Activated CD4-positive, alpha-beta T cell treated with anti-CD3 and anti-CD28 coated beads, Interleukin-2, amount 10 ng/mL, durations not matched to agents 7 days and 5 days (primary cell): ENCODE measurements around the gene LDB2. TPM values are rescaled to one million over a fixed set of nuclear protein-coding genes. Genes with fewer than 3 reads are reported as not detected.

ENCODE experiments used
- CTCF ChIA-PET: fragments of 350-600 bp; sonication (Branson Sonifier 250); formaldehyde crosslinking; loops from one replicate; lab custom pipeline; 2021; ENCODE audit warnings: antibody characterized with exemption; lab: Charles Lee
- POLR2A ChIA-PET: fragments of 350-600 bp; sonication (Branson Sonifier 250); formaldehyde crosslinking; loops from one replicate; lab custom pipeline; 2021; ENCODE audit warnings: antibody characterized with exemption; lab: Charles Lee
- DNase-seq: peaks from one replicate; pipeline ENCODE4 v3.0.0-alpha.2; 2020
- H3K27ac Mint-ChIP-seq: one replicate; pipeline ENCODE4 v1.8.0; 2021; ENCODE audit warnings: mild to moderate bottlenecking, moderate library complexity, mixed read lengths
- H3K27me3 Mint-ChIP-seq: one replicate; pipeline ENCODE4 v1.8.0; 2021; ENCODE audit warnings: mixed read lengths
- H3K36me3 Mint-ChIP-seq: one replicate; pipeline ENCODE4 v1.8.0; 2021; ENCODE audit warnings: low read depth, mixed read lengths
- H3K4me1 Mint-ChIP-seq: one replicate; pipeline ENCODE4 v1.8.0; 2021; ENCODE audit warnings: mixed read lengths
- H3K4me3 Mint-ChIP-seq: one replicate; pipeline ENCODE4 v1.8.0; 2021; ENCODE audit warnings: mild to moderate bottlenecking, moderate library complexity, mixed read lengths
- H3K9me3 Mint-ChIP-seq: one replicate; pipeline ENCODE4 v1.8.0; 2021; ENCODE audit warnings: mixed read lengths
- total RNA-seq, 2 experiments: library from RNA; stranded (reverse); gene quantifications; one replicate each; pipeline ENCODE4 v1.2.3, GENCODE V29; 2021

The LDB2 gene
- total RNA-seq, 2 experiments from 2014 or later = not detected

GRCh38 chr4:16516796-16517439 lies 381.5 kb downstream of the LDB2 start:
- no peak overlapping the region for H3K4me3 Mint-ChIP-seq
- POLR2A ChIA-PET = no interaction called here
- no peaks in the 10 kb centered on the region for H3K4me1 Mint-ChIP-seq
- H3K27me3 Mint-ChIP-seq = no peaks in the 10 kb centered on the region
- CTCF ChIA-PET = no interaction called here
- H3K36me3 Mint-ChIP-seq = no peaks in the 10 kb centered on the region
- no peak for DNase-seq
- H3K27ac Mint-ChIP-seq = no peak overlapping the region
- H3K9me3 Mint-ChIP-seq = no peaks in the 10 kb centered on the region

- Mint-ChIP-seq H3K4me3 (no peak overlapping the region), H3K27me3 (no peaks in the 10 kb centered on the region), H3K4me1 (no peaks in the 10 kb centered on the region), H3K27ac (no peak overlapping the region), H3K36me3 (no peaks in the 10 kb centered on the region), H3K9me3 (no peaks in the 10 kb centered on the region)
- DNase-seq = no peak
- POLR2A ChIA-PET = no interaction called here
- CTCF ChIA-PET = no interaction called here
Measured at GRCh38 chr4:16513876-16514275, 384.6 kb downstream of the LDB2 start.

GRCh38 chr4:16508968-16509367 lies 389.5 kb downstream of the LDB2 start:
- no peaks in the 10 kb centered on the region for H3K36me3 Mint-ChIP-seq
- H3K4me3 Mint-ChIP-seq = no peak overlapping the region
- no peak overlapping the region for H3K27ac Mint-ChIP-seq
- CTCF ChIA-PET = no interaction called here
- peaks cover 3% of the 10 kb centered on the region for H3K9me3 Mint-ChIP-seq
- no peaks in the 10 kb centered on the region for H3K4me1 Mint-ChIP-seq
- H3K27me3 Mint-ChIP-seq = no peaks in the 10 kb centered on the region
- no peak for DNase-seq
- POLR2A ChIA-PET = no interaction called here

- no peaks in the 10 kb centered on the region for H3K4me1 Mint-ChIP-seq
- H3K27me3 Mint-ChIP-seq = no peaks in the 10 kb centered on the region
- ChIA-PET CTCF (no interaction called here), POLR2A (no interaction called here)
- H3K36me3 Mint-ChIP-seq = no peaks in the 10 kb centered on the region
- no peak overlapping the region for H3K27ac Mint-ChIP-seq
- no peak for DNase-seq
- no peak overlapping the region for H3K4me3 Mint-ChIP-seq
- peaks cover 3% of the 10 kb centered on the region for H3K9me3 Mint-ChIP-seq
Measured at GRCh38 chr4:16505726-16506125, 392.7 kb downstream of the LDB2 start.

- Mint-ChIP-seq H3K27ac (no peak overlapping the region), H3K4me1 (no peaks in the 10 kb centered on the region), H3K36me3 (no peaks in the 10 kb centered on the region), H3K9me3 (peaks cover 3% of the 10 kb centered on the region), H3K4me3 (no peak overlapping the region), H3K27me3 (no peaks in the 10 kb centered on the region)
- no peak for DNase-seq
- ChIA-PET CTCF (no interaction called here), POLR2A (no interaction called here)
Measured at GRCh38 chr4:16505267-16505666, 393.2 kb downstream of the LDB2 start.

DNA sequence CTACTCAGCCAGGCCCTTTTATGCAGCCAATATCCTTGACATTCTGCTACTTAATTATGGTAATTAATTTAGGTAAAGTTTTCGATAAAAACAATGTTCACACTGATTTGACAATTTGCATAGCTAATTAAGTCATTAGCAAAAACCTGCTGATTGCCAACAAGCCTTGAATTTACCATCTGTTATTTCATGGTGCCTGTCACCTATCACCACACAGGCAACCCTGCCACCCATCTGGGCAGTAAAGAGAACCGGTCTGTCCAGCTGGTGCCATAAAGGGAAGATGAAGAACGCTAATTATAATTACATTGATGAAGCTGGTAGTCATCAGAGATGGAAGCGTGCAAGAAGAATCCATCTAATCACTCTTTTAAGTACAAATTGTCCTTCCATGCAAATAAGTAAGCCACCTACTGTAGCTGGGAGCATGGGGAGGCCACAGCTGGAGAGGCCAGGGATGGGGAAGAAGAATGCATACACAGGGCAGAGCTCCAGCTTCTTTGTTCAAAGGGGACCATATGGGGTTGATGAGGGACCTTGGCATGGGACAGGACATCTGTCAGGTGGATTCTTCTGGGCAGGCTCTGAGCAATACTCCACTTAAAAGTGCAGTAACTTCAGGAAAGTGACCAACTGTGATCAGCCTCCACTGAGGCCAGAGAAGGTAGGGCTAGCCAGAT lies 394.9 kb downstream of the LDB2 start:
- no peak overlapping the region for H3K27ac Mint-ChIP-seq
- H3K9me3 Mint-ChIP-seq = peaks cover 2% of the 10 kb centered on the region
- H3K4me1 Mint-ChIP-seq = no peaks in the 10 kb centered on the region
- CTCF ChIA-PET = no interaction called here
- POLR2A ChIA-PET = no interaction called here
- no peak for DNase-seq
- no peaks in the 10 kb centered on the region for H3K27me3 Mint-ChIP-seq
- no peaks in the 10 kb centered on the region for H3K36me3 Mint-ChIP-seq
- no peak overlapping the region for H3K4me3 Mint-ChIP-seq

- ChIA-PET CTCF (no interaction called here), POLR2A (no interaction called here)
Measured at GRCh38 chr4:16498978-16499377, 399.5 kb downstream of the LDB2 start.

GRCh38 chr4:16496501-16496900 lies 401.9 kb downstream of the LDB2 start:
- POLR2A ChIA-PET = no interaction called here
- DNase-seq = no peak
- Mint-ChIP-seq H3K9me3 (no peaks in the 10 kb centered on the region), H3K4me3 (no peak overlapping the region), H3K4me1 (no peaks in the 10 kb centered on the region), H3K27me3 (no peaks in the 10 kb centered on the region), H3K27ac (no peak overlapping the region), H3K36me3 (no peaks in the 10 kb centered on the region)
- CTCF ChIA-PET = no interaction called here

More at GRCh38 chr4:16498978-16499377, 399.5 kb downstream of the LDB2 start:
- Mint-ChIP-seq H3K4me3 (no peak overlapping the region), H3K27me3 (no peaks in the 10 kb centered on the region), H3K9me3 (no peaks in the 10 kb centered on the region), H3K4me1 (no peaks in the 10 kb centered on the region), H3K27ac (no peak overlapping the region), H3K36me3 (no peaks in the 10 kb centered on the region)
- no peak for DNase-seq

DNA sequence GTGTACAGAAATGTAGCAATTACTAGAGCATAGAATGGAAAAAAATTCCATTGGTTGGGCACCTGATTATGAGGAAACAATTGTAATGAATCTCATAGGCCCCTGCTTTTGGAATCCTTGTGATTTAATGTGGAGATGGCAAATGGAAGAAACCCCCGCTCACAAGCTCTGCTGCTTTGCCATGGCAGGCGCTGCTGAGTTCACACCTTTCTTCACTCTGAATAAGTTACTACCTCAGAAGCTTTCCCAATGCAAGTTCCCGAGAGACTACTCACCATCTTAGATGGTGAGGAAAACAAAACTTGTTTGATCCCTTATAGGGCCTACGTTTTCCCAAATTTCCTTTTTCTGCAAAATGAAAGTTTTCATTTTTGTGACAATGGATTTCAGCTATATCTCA lies 405.6 kb downstream of the LDB2 start:
- no peak for DNase-seq
- no peak overlapping the region for H3K4me3 Mint-ChIP-seq
- POLR2A ChIA-PET = no interaction called here
- H3K36me3 Mint-ChIP-seq = no peaks in the 10 kb centered on the region
- no peak overlapping the region for H3K27ac Mint-ChIP-seq
- H3K27me3 Mint-ChIP-seq = no peaks in the 10 kb centered on the region
- CTCF ChIA-PET = no interaction called here
- H3K4me1 Mint-ChIP-seq = no peaks in the 10 kb centered on the region
- H3K9me3 Mint-ChIP-seq = no peaks in the 10 kb centered on the region

DNA sequence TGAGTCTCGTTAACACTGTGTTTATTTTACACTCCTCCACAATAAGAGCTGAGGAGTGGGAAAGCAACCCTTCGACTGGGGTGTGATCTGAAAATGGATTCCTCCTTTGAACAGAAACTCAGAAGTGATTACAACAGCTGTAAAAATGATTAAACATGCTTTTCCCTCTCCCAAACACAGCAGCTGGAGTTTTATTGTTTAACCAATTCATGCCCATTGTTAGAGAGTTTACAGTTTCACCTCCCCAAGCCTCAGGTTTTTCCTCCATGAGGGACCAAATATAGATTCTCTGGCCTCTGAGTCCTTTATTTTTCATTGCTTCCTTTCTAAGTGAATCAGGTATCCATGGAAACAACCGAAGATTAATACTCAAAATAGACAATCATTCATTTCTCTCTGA lies 409.2 kb downstream of the LDB2 start:
- no peak for DNase-seq
- ChIA-PET POLR2A (no interaction called here), CTCF (no interaction called here)
- no peak overlapping the region for H3K27ac Mint-ChIP-seq
- no peaks in the 10 kb centered on the region for H3K9me3 Mint-ChIP-seq
- H3K4me1 Mint-ChIP-seq = no peaks in the 10 kb centered on the region
- no peaks in the 10 kb centered on the region for H3K36me3 Mint-ChIP-seq
- H3K4me3 Mint-ChIP-seq = no peak overlapping the region
- H3K27me3 Mint-ChIP-seq = no peaks in the 10 kb centered on the region

- Mint-ChIP-seq H3K4me3 (no peak overlapping the region), H3K27ac (no peak overlapping the region), H3K4me1 (no peaks in the 10 kb centered on the region), H3K27me3 (no peaks in the 10 kb centered on the region), H3K9me3 (no peaks in the 10 kb centered on the region), H3K36me3 (no peaks in the 10 kb centered on the region)
- DNase-seq = no peak
- ChIA-PET CTCF (no interaction called here), POLR2A (no interaction called here)
Measured at GRCh38 chr4:16488084-16488483, 410.4 kb downstream of the LDB2 start.

- Mint-ChIP-seq H3K4me1 (no peaks in the 10 kb centered on the region), H3K36me3 (no peaks in the 10 kb centered on the region), H3K27ac (no peak overlapping the region), H3K9me3 (no peaks in the 10 kb centered on the region), H3K27me3 (no peaks in the 10 kb centered on the region), H3K4me3 (no peak overlapping the region)
- ChIA-PET POLR2A (no interaction called here), CTCF (no interaction called here)
- DNase-seq = no peak
Measured at GRCh38 chr4:16484711-16485110, 413.7 kb downstream of the LDB2 start.

DNA sequence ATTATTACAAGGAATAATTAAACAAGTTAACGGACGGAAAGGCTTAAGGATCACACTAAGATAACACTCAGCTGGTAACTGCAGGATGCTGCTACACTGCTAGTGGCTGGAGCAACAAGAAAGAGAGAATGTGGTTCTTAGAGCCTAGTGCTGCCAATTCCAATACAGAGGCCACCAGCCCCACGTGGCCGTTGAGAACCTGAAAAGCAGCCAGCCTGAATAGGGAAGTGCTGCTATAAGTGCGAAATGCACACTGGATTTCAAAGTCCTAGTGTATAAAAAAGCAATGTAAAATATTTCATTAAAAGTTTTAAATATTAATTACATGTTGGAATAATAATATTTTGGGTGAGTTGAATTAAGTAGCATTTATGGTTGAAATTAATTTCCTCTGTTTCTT lies 414.9 kb downstream of the LDB2 start:
- Mint-ChIP-seq H3K36me3 (no peaks in the 10 kb centered on the region), H3K27me3 (no peaks in the 10 kb centered on the region), H3K9me3 (no peaks in the 10 kb centered on the region), H3K4me3 (no peak overlapping the region), H3K4me1 (no peaks in the 10 kb centered on the region), H3K27ac (no peak overlapping the region)
- CTCF ChIA-PET = no interaction called here
- DNase-seq = no peak
- POLR2A ChIA-PET = no interaction called here

DNA sequence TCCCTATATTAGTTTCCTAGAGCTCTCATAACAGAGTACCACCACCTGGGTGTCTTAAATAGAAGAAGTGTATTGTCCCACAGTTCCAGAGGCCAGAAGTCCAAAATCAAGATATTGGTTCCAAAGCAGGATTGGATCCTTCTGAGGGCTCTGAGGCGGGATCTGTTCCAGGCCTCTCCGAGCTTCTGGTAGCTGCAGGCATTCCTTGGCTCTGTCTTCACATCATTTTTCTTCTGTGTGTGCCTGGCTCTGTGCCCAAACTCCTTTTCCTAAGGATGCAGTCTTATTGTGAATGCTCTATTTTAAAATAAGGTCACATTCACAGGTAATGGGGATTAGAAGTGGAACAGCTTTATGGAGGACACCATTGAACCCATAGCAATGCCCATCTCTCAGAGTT lies 418.4 kb downstream of the LDB2 start:
- CTCF ChIA-PET = no interaction called here
- POLR2A ChIA-PET = no interaction called here
- no peak overlapping the region for H3K27ac Mint-ChIP-seq
- no peaks in the 10 kb centered on the region for H3K36me3 Mint-ChIP-seq
- no peak for DNase-seq
- H3K9me3 Mint-ChIP-seq = no peaks in the 10 kb centered on the region
- H3K27me3 Mint-ChIP-seq = no peaks in the 10 kb centered on the region
- H3K4me1 Mint-ChIP-seq = no peaks in the 10 kb centered on the region
- no peak overlapping the region for H3K4me3 Mint-ChIP-seq
